KG1 (cell line): Measurements from ENCODE around the gene FBXO42.

Experiments
- DNase-seq: peaks from one replicate; lab custom pipeline; 2025; lab: John Stamatoyannopoulos, UW

Gene FBXO42

DNA sequence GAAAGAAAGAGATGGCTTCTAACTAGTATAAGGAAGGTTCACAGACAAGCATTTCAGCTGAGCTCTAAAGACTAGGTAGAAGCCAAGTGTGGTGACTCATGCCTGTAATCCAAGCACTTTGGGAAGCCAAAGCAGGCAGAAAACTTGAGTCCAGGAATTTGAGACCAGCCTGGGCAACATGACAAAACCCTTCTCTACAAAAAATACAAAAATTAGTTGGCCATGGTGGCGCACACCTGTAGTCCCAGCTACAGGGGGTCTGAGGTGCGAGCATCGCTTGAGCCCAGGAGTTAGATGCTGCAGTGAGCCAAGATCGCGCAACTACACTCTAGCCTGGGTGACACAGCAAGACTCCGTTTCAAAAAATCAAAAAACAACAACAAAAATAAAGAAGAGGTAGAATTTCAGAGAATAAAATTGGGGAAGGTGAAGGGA is 27.8 kb downstream of the FBXO42 start:
- DNase-seq, result no peak

- no peak for DNase-seq
These were observed 31.0 kb downstream of the FBXO42 start for GRCh38 chr1:16321176-16321867.

DNA sequence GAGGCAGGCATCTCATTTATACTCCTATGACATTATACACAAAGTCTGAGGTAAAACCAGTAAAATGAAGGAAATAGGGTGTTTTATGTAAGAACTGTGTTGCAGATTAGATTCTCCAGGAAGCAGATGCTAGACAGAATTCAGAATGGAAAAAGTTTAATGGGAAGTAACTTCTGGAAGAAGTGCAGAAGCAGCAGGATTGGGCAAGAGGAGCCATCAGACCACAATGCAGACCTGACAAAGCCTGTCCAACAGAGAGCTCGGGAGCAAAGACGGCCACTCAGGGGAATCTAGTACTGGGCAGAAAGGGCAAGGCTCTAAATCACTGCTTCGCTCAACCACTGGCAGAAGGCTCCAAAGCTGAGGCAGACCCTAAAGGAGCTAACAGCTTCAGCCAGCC is 33.7 kb downstream of the FBXO42 start:
- DNase-seq, result no peak

GRCh38 chr1:16315437-16315836 is 36.8 kb downstream of the FBXO42 start:
- DNase-seq, result no peak

GRCh38 chr1:16307222-16307621 is 45.1 kb downstream of the FBXO42 start:
- no peak for DNase-seq

GRCh38 chr1:16302709-16303627 is 49.3 kb downstream of the FBXO42 start:
- DNase-seq, result no peak

- no peak for DNase-seq
These were observed 51.8 kb downstream of the FBXO42 start for GRCh38 chr1:16300436-16300835.

- no peak for DNase-seq
These were observed 53.6 kb downstream of the FBXO42 start for GRCh38 chr1:16298653-16299052.

- DNase-seq, result no peak
These were observed 55.6 kb downstream of the FBXO42 start for GRCh38 chr1:16296643-16297042.

GRCh38 chr1:16294219-16295212 is 57.8 kb downstream of the FBXO42 start:
- DNase-seq, result no peak

- DNase-seq, result no peak
These were observed 58.7 kb downstream of the FBXO42 start for GRCh38 chr1:16293538-16293937.

GRCh38 chr1:16292739-16293138 is 59.5 kb downstream of the FBXO42 start:
- no peak for DNase-seq

GRCh38 chr1:16289959-16290358 is 62.3 kb downstream of the FBXO42 start:
- no peak for DNase-seq

GRCh38 chr1:16286122-16286521 is 66.2 kb downstream of the FBXO42 start:
- no peak for DNase-seq

DNA sequence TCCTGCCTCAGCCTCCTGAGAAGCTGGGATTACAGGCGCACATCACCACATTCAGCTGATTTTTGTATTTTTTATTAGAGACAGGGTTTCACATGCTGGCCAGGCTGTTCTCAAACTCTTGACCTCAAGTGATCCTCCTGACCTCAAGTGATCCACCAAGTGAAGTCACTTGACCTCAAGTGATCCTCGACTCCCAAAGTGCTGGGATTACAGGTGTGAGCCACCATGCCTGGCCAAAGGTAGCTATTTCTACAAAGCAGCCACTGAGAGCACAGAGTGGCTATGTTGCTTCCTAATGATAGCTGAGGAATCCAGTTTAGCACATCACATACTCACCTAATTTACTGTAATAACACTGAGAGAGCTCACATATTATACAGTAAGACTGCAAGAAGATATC is 70.5 kb downstream of the FBXO42 start:
- DNase-seq, result no peak

DNA sequence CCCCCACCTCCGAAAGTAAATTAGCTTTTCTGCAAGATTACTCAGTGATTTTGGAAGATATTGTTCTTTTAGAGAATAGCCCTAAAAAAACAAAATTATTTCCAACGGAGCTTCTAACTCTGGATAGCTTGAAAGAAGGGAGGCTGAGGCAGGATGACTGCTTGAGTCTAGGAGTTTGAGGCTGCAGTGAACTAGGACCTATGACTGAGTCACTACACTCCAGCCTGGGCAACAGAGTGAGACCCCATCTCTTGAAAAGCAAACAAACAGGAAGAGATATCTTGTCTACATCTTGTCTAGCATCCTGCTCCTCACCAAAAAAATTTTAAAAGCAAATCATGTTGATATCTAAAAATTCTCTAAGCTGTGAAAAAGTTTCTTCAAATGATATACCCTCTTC is 73.1 kb downstream of the FBXO42 start:
- DNase-seq, result no peak

- DNase-seq, result no peak
These were observed 75.8 kb downstream of the FBXO42 start for GRCh38 chr1:16276302-16277030.

- DNase-seq, result no peak
These were observed 76.7 kb downstream of the FBXO42 start for GRCh38 chr1:16275591-16275990.

DNA sequence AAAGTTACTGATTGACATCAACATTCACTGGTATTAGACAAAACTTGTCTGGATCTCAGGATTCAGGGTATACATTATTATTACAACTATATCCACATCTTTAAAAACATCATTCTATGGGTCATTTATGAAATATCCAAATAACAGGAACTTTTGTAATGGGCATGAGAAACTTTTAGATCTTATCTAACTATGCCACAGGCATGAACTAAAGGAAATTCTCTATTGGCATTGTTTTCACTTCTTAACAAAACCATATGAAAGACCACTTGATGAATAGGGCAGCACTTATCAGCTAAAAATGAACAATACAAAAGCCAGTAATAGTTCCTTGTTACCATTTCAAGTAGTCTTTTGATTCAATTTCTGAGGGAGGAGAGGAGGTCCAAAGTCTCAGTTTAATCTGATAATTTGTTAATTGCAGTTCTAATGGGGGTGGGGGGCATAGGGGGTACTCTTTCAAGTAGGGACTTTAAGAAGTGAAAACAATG is 84.5 kb downstream of the FBXO42 start:
- DNase-seq, result no peak

DNA sequence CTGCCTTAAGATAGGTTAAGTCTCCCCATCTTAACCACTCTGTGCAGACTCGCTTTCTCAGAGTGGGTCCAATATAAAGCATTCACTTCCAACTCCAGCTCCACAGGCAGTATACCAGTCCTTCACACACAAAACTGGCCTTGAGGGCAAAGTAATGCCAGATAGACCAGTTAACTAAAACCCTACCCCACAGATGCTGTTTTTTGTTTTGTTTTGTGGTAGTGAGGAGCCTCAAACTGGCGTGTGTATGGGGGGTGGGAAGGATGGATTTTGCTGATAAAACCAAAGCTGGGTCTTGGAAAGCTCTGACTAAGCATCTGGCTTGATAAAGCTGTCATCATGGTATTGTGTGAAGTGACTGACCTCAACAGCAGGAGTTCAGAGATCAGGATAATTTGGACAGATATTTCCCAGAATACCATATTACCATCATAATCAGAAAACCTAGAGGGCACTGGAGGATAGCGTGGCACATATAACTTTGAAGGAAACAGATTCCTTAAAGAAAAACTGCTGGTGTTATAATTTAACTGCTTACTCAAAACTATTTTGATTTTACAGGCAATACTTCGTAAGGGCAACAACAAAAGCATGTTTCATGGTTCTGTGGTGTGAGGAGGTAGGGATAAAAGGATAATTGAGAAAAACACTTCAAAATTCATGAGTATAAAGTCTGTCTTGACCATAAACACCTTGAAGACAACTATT is 85.7 kb downstream of the FBXO42 start:
- DNase-seq, result no peak

GRCh38 chr1:16262067-16262466 is 90.2 kb downstream of the FBXO42 start:
- DNase-seq, result no peak
